ENCODE results near the gene ERBIN. TPM values are rescaled to one million over a fixed set of nuclear protein-coding genes. Genes with fewer than 3 reads are reported as not detected.
A peak's percentile ranks its signal among the peaks of the same experiment; 100 is the strongest.

Gene ERBIN
- total RNA-seq, 1 donor from 2014 or later = 29.8 TPM

- peaks cover 3% of the 10 kb centered on the region for H3K36me3 Mint-ChIP-seq (ENCODE audit: low read depth)
- peaks cover 36% of the 10 kb centered on the region for H3K4me1 Mint-ChIP-seq (ENCODE audit: low read depth)
- H3K27ac Mint-ChIP-seq = peak overlapping the region; percentile 90
- no peaks in the 10 kb centered on the region for H3K9me3 Mint-ChIP-seq
- peak; percentile 62 for DNase-seq (ENCODE audit: low spot score)
- H3K4me3 Mint-ChIP-seq = peak overlapping the region; percentile 80
- intact Hi-C loops (cut with micrococcal nuclease) = loop anchor here (1.0 to 5.0 kb wide), 9 partner anchors 87 to 1158 kb away; partner anchors contain the start of genes CENPK, CWC27, PPWD1 and SREK1IP1
- H3K27me3 Mint-ChIP-seq (ENCODE audit: insufficient read depth) = peaks cover 22% of the 10 kb centered on the region
These were observed 1.3 kb upstream of the ERBIN start for GRCh38 chr5:65925044-65925600.

DNA sequence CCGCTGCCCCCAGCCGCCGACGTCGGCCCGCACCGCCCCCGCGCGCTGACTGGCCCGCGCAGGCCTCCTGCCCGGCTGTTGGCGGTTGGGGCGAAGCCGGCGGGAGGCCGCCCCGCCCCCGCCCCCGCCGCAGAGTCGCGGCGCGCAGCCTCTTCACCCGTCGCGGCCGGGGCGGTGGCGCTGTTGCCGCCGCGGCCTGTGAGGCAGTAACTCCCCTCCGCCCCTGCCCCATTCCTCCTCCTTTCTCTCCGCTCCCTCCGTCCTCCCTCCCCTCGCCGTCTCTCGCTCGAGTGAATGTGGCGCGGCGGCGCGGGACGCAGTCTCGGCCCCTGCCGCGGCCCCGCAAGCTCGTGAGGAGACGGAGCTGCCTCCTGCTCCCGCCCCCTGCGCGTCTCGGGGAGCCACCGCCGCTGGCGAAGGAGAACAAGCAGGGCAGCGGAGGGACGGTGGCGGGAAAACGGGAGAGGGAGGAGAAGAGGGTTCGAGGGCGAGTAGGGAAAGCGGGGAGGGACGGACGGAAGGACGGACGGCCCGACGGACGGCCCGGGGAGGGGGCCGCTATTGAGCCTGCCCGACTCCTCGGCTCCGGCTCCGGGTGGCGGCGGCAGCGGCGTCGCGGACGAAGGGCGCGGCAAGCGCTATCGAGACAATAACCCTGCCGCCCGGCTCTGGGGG lies 637 bp upstream of the ERBIN start:
- Mint-ChIP-seq H3K27me3 (ENCODE audit: insufficient read depth) (peaks cover 22% of the 10 kb centered on the region), H3K4me3 (peak overlapping the region; percentile 88), H3K4me1 (ENCODE audit: low read depth) (peaks cover 42% of the 10 kb centered on the region), H3K27ac (peak overlapping the region; percentile 92), H3K36me3 (ENCODE audit: low read depth) (peaks cover 7% of the 10 kb centered on the region), H3K9me3 (no peaks in the 10 kb centered on the region)
- DNase-seq (ENCODE audit: low spot score) = peak; percentile 74
- intact Hi-C loops (cut with micrococcal nuclease) = loop anchor here (1.0 to 5.0 kb wide), 13 partner anchors 17 to 1158 kb away; partner anchors contain the start of genes CENPK, CWC27, PPWD1 and SREK1IP1

- Mint-ChIP-seq H3K4me1 (ENCODE audit: low read depth) (peaks cover 48% of the 10 kb centered on the region), H3K36me3 (ENCODE audit: low read depth) (peaks cover 10% of the 10 kb centered on the region), H3K27ac (peak overlapping the region; percentile 94), H3K4me3 (peak overlapping the region; percentile 98), H3K27me3 (ENCODE audit: insufficient read depth) (peaks cover 22% of the 10 kb centered on the region), H3K9me3 (no peaks in the 10 kb centered on the region)
- DNase-seq (ENCODE audit: low spot score) = no peak
- intact Hi-C loops (cut with micrococcal nuclease) = loop anchor here (1.0 to 5.0 kb wide), 12 partner anchors 16 to 1160 kb away; partner anchors contain the start of genes CWC27, NLN, SGTB and SREK1
These were observed 518 bp downstream of the ERBIN start for GRCh38 chr5:65926893-65927292.

DNA sequence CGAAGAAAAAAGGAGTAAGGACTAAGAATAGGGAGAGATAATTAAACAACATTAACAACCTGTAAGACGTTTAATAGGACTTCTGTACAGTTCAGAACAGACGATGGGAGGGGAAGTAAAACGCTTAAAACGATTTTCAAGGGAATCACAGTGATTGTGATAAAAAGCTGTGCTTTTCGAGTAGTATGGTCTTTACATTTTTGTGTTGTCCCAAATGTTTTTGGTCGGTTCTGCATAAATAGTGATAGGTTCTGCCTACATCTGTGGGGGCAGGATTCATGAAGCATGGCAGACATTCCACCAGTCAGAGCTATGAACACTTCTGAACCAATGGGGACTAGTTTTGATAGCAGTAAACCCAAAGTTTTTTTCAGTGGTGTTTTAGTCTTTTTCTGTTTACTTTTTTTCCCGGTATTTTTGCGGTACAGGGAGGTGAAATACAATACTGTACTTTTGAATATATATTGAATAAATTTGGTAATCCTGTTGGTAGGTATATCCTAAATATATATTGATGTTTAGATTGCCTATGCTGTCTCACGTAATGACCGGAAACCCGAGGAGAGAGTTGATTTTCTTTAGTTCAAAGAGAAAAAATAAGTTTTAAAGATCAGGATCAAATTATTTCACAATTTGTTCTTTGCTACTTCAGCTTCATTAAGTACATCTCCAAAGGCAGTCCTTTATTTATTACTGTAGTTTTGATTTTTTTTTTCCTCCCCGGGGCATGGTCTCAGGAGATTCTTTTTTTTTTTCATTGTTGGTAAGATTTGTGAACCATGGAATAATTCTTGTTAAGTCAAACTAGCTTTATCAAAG lies 1.3 kb downstream of the ERBIN start:
- Mint-ChIP-seq H3K4me1 (ENCODE audit: low read depth) (peaks cover 48% of the 10 kb centered on the region), H3K27ac (peak overlapping the region; percentile 94), H3K9me3 (no peaks in the 10 kb centered on the region), H3K27me3 (ENCODE audit: insufficient read depth) (peaks cover 21% of the 10 kb centered on the region), H3K4me3 (peak overlapping the region; percentile 98), H3K36me3 (ENCODE audit: low read depth) (peaks cover 10% of the 10 kb centered on the region)
- intact Hi-C loops (cut with micrococcal nuclease) = loop anchor here (1.0 to 5.0 kb wide), 11 partner anchors 15 to 1160 kb away; partner anchors contain the start of genes CWC27, NLN, SGTB and SREK1
- DNase-seq (ENCODE audit: low spot score) = peak; percentile 9

DNA sequence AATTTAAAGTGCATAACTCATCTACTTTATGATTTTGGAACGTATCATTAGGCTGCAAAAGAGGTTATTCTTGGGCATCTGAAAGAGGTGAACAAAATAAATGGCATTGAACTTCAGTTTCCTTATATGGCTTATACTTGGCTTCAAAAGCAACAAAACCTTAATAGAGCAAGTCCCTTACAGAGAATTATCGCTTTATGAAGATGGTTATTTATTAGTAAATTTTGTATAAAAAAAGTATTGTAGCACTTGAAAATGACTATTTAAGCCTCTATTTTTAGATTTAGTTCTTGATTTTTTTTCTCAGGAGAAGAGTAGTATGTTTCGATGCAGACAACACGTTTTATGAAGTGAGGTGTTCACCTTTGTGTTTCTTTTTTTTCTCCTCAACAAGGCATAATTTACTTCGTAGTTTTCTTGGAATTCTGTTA lies 2.0 kb downstream of the ERBIN start:
- no peak for DNase-seq (ENCODE audit: low spot score)
- no peaks in the 10 kb centered on the region for H3K9me3 Mint-ChIP-seq
- H3K36me3 Mint-ChIP-seq (ENCODE audit: low read depth) = peaks cover 14% of the 10 kb centered on the region
- peak overlapping the region; percentile 94 for H3K27ac Mint-ChIP-seq
- H3K4me3 Mint-ChIP-seq = peak overlapping the region; percentile 98
- intact Hi-C loops (cut with micrococcal nuclease) = loop anchor here (5.0 kb wide), 6 partner anchors 84 to 1161 kb away; partner anchors contain the start of genes CWC27 and SREK1IP1
- peaks cover 52% of the 10 kb centered on the region for H3K4me1 Mint-ChIP-seq (ENCODE audit: low read depth)
- peaks cover 17% of the 10 kb centered on the region for H3K27me3 Mint-ChIP-seq (ENCODE audit: insufficient read depth)

GRCh38 chr5:65928860-65929259 lies 2.5 kb downstream of the ERBIN start:
- Mint-ChIP-seq H3K4me1 (ENCODE audit: low read depth) (peaks cover 52% of the 10 kb centered on the region), H3K9me3 (no peaks in the 10 kb centered on the region), H3K4me3 (peak overlapping the region; percentile 98), H3K36me3 (ENCODE audit: low read depth) (peaks cover 14% of the 10 kb centered on the region), H3K27me3 (ENCODE audit: insufficient read depth) (peaks cover 12% of the 10 kb centered on the region), H3K27ac (no peak overlapping the region)
- intact Hi-C loops (cut with micrococcal nuclease) = loop anchor here (5.0 kb wide), 6 partner anchors 83 to 1162 kb away; partner anchors contain the start of genes CWC27 and SREK1IP1
- DNase-seq (ENCODE audit: low spot score) = no peak

GRCh38 chr5:65932676-65933075 lies 6.3 kb downstream of the ERBIN start:
- H3K27me3 Mint-ChIP-seq (ENCODE audit: insufficient read depth) = no peaks in the 10 kb centered on the region
- no peak for DNase-seq (ENCODE audit: low spot score)
- H3K27ac Mint-ChIP-seq = no peak overlapping the region
- H3K4me1 Mint-ChIP-seq (ENCODE audit: low read depth) = peaks cover 51% of the 10 kb centered on the region
- peaks cover 19% of the 10 kb centered on the region for H3K36me3 Mint-ChIP-seq (ENCODE audit: low read depth)
- no peak overlapping the region for H3K4me3 Mint-ChIP-seq
- H3K9me3 Mint-ChIP-seq = no peaks in the 10 kb centered on the region
- intact Hi-C loops (cut with micrococcal nuclease) = no loop called here

GRCh38 chr5:65933295-65933694 lies 6.9 kb downstream of the ERBIN start:
- Mint-ChIP-seq H3K36me3 (ENCODE audit: low read depth) (peaks cover 21% of the 10 kb centered on the region), H3K27ac (no peak overlapping the region), H3K9me3 (peaks cover 6% of the 10 kb centered on the region), H3K4me1 (ENCODE audit: low read depth) (peaks cover 47% of the 10 kb centered on the region), H3K4me3 (no peak overlapping the region), H3K27me3 (ENCODE audit: insufficient read depth) (no peaks in the 10 kb centered on the region)
- no peak for DNase-seq (ENCODE audit: low spot score)
- intact Hi-C loops (cut with micrococcal nuclease) = no loop called here

GRCh38 chr5:65938256-65938655 lies 11.9 kb downstream of the ERBIN start:
- peaks cover 6% of the 10 kb centered on the region for H3K9me3 Mint-ChIP-seq
- H3K27ac Mint-ChIP-seq = no peak overlapping the region
- no peak overlapping the region for H3K4me3 Mint-ChIP-seq
- H3K4me1 Mint-ChIP-seq (ENCODE audit: low read depth) = peaks cover 14% of the 10 kb centered on the region
- no peak for DNase-seq (ENCODE audit: low spot score)
- intact Hi-C loops (cut with micrococcal nuclease) = no loop called here
- H3K27me3 Mint-ChIP-seq (ENCODE audit: insufficient read depth) = no peaks in the 10 kb centered on the region
- H3K36me3 Mint-ChIP-seq (ENCODE audit: low read depth) = peaks cover 9% of the 10 kb centered on the region

- H3K4me3 Mint-ChIP-seq = no peak overlapping the region
- H3K36me3 Mint-ChIP-seq (ENCODE audit: low read depth) = peaks cover 8% of the 10 kb centered on the region
- no peak for DNase-seq (ENCODE audit: low spot score)
- no peak overlapping the region for H3K27ac Mint-ChIP-seq
- H3K9me3 Mint-ChIP-seq = no peaks in the 10 kb centered on the region
- peaks cover 5% of the 10 kb centered on the region for H3K4me1 Mint-ChIP-seq (ENCODE audit: low read depth)
- no peaks in the 10 kb centered on the region for H3K27me3 Mint-ChIP-seq (ENCODE audit: insufficient read depth)
- intact Hi-C loops (cut with micrococcal nuclease) = loop anchor here (2.0 kb wide), 1 partner anchor 17 kb away; the partner anchor contains the start of gene ERBIN
These were observed 17.4 kb downstream of the ERBIN start for GRCh38 chr5:65943771-65944170.

DNA sequence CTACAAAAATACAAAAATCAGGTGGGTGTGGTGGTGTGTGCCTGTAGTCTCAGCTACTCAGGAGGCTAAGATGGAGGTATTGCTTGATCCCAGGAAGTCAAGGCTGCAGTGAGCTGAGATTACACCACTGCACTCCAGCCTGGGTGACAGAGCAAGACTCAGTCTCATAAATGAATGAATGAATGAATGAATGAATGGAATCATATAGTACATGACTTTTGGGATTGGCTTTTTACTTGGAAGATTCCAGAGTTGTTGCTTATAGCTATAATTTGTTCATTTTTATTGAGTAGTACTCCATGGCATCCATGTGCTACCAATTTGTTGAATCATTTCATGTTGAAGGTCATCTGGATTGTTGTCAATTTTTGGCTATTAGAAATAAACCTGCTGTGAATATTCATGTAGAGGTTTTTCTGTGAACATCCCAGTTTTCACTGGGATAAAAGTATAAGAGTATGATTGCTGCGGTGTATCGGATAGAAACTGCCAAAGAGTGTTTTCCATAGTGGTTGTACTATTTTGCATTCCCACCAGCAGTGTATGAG lies 19.9 kb downstream of the ERBIN start:
- Mint-ChIP-seq H3K9me3 (no peaks in the 10 kb centered on the region), H3K4me3 (no peak overlapping the region), H3K36me3 (ENCODE audit: low read depth) (peaks cover 7% of the 10 kb centered on the region), H3K27me3 (ENCODE audit: insufficient read depth) (no peaks in the 10 kb centered on the region), H3K4me1 (ENCODE audit: low read depth) (peaks cover 5% of the 10 kb centered on the region), H3K27ac (no peak overlapping the region)
- intact Hi-C loops (cut with micrococcal nuclease) = no loop called here
- no peak for DNase-seq (ENCODE audit: low spot score)

GRCh38 chr5:65948115-65948747 lies 21.9 kb downstream of the ERBIN start:
- Mint-ChIP-seq H3K27me3 (ENCODE audit: insufficient read depth) (no peaks in the 10 kb centered on the region), H3K4me1 (ENCODE audit: low read depth) (peaks cover 5% of the 10 kb centered on the region), H3K36me3 (ENCODE audit: low read depth) (peaks cover 7% of the 10 kb centered on the region), H3K27ac (no peak overlapping the region), H3K4me3 (no peak overlapping the region), H3K9me3 (no peaks in the 10 kb centered on the region)
- no peak for DNase-seq (ENCODE audit: low spot score)
- intact Hi-C loops (cut with micrococcal nuclease) = no loop called here

Data from activated T-helper 1 cell treated with anti-CD3 and anti-CD28 coated beads, Interleukin-12 subunit alpha, Interleukin-12 subunit beta, Interleukin-2, Interleukin-4 antibody, amounts not matched to agents 30 ng/mL and 10 ng/mL and 1 ng/mL, durations not matched to agents 14 hours and 24 hours and 36 hours (primary cell).